ENCODE measurements around the gene NISCH. TPM values are rescaled to one million over a fixed set of nuclear protein-coding genes. Genes with fewer than 3 reads are reported as not detected.

The NISCH gene
- total RNA-seq, 3 donors from 2014 or later: 67.7 to 119 (median 108) TPM

DNA sequence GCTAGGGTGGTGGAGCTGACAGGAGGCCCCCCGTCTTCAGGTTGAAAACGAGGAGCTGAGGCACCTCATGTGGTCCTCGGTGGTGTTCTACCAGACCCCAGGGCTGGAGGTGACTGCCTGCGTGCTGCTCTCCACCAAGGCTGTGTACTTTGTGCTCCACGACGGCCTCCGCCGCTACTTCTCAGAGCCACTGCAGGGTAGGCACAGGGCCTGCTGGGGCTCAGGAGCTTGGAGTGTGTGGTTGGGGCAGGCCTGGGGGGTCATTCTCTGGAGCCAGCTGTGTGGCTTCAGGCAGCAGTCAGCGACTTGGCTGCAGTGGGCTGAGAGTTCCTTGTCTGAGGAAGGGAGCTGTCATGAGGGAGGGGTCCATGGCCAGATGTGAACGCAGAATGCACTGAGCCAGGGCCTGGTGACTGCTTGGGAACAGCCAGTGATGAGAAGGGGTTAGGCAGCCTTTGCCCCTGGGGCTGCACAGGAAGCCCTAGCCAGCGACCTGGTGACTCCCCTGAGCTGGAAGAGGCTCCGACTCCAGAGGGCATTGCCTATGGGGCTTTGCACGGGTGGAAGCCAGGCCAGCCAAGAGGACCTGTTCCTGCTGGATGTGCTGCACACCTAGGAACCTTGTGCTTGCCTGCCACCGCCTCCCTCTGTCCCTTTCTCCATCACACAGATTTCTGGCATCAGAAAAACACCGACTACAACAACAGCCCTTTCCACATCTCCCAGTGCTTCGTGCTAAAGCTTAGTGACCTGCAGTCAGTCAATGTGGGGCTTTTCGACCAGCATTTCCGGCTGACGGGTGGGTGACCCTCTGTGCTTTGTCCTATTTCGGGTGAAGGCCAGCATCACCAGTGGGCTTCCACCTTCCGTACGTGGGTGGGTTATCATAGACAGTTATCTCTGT is 34.9 kb downstream of the NISCH start:
- TF ChIP-seq, protein P1, sequence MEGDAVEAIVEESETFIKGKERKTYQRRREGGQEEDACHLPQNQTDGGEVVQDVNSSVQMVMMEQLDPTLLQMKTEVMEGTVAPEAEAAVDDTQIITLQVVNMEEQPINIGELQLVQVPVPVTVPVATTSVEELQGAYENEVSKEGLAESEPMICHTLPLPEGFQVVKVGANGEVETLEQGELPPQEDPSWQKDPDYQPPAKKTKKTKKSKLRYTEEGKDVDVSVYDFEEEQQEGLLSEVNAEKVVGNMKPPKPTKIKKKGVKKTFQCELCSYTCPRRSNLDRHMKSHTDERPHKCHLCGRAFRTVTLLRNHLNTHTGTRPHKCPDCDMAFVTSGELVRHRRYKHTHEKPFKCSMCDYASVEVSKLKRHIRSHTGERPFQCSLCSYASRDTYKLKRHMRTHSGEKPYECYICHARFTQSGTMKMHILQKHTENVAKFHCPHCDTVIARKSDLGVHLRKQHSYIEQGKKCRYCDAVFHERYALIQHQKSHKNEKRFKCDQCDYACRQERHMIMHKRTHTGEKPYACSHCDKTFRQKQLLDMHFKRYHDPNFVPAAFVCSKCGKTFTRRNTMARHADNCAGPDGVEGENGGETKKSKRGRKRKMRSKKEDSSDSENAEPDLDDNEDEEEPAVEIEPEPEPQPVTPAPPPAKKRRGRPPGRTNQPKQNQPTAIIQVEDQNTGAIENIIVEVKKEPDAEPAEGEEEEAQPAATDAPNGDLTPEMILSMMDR (IDR thresholded peaks at IDR 0.05): no peak
- TF ChIP-seq POLR2A (IDR thresholded peaks at IDR 0.05) (no peak), POLR2AphosphoS5 (IDR thresholded peaks at IDR 0.05) (no peak)
- Histone ChIP-seq H3K4me1 (peaks cover 0 to under 1% of the 10 kb centered on the region in 2 donors), H3K36me3 (peaks cover 15% of the 10 kb centered on the region), H3K27me3 (no peaks in the 10 kb centered on the region), H3K27ac (peak overlapping the region; percentile 62 to 85), H3K9me3 (no peaks in the 10 kb centered on the region), H3K4me3 (peak overlapping the region in 1 of 3 donors; percentile 15)
- DNase-seq (ENCODE audit: low spot score in 2 of 2): no peak
- intact Hi-C loops (cut with DNase I; ENCODE audit: low total_unique reads): no loop called here

DNA sequence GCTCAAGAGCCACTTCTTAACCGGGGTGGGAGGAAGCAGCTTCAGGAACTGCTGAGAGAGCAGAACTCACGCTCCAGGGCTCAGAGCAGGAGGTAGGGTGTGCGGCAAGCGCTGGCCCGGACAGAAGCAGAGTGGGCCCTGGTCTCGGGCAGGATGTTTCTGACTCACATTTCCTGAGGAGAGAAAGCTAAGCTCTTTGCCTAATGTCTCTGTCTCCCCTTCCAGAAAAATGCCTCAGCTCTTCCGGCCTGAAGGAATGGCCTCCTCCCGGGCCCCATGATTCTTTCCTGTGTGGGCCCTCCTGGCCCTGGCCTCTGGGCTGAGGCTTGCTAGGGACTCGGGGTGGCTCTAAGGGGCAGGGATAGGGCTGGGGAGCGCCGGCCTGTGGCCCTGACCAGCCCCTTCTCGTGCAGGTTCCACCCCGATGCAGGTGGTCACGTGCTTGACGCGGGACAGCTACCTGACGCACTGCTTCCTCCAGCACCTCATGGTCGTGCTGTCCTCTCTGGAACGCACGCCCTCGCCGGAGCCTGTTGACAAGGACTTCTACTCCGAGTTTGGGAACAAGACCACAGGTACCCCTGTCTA is 35.6 kb downstream of the NISCH start:
- H3K9me3 ChIP-seq: no peaks in the 10 kb centered on the region
- H3K36me3 ChIP-seq: peaks cover 15% of the 10 kb centered on the region
- H3K4me3 ChIP-seq: peak overlapping the region in 1 of 3 donors; percentile 15
- peak overlapping the region; percentile 62 to 85 for H3K27ac ChIP-seq
- TF ChIP-seq POLR2A (IDR thresholded peaks at IDR 0.05): no peak
- TF ChIP-seq POLR2AphosphoS5 (IDR thresholded peaks at IDR 0.05): no peak
- TF ChIP-seq, protein P1 (IDR thresholded peaks at IDR 0.05): no peak
- no peaks in the 10 kb centered on the region for H3K27me3 ChIP-seq
- no peak for DNase-seq (ENCODE audit: low spot score in 2 of 2)
- intact Hi-C loops (cut with DNase I; ENCODE audit: low total_unique reads): no loop called here
- no peaks in the 10 kb centered on the region for H3K4me1 ChIP-seq

DNA sequence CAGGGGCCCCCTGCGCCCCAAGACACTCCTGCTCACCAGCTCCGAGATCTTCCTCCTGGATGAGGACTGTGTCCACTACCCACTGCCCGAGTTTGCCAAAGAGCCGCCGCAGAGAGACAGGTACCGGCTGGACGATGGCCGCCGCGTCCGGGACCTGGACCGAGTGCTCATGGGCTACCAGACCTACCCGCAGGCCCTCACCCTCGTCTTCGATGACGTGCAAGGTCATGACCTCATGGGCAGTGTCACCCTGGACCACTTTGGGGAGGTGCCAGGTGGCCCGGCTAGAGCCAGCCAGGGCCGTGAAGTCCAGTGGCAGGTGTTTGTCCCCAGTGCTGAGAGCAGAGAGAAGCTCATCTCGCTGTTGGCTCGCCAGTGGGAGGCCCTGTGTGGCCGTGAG is 36.7 kb downstream of the NISCH start:
- H3K27ac ChIP-seq: peak overlapping the region in 1 of 2 donors; percentile 85
- TF ChIP-seq POLR2AphosphoS5 (IDR thresholded peaks at IDR 0.05) (no peak), POLR2A (IDR thresholded peaks at IDR 0.05) (no peak)
- TF ChIP-seq, protein P1 (IDR thresholded peaks at IDR 0.05): no peak
- H3K36me3 ChIP-seq: peaks cover 15% of the 10 kb centered on the region

DNA sequence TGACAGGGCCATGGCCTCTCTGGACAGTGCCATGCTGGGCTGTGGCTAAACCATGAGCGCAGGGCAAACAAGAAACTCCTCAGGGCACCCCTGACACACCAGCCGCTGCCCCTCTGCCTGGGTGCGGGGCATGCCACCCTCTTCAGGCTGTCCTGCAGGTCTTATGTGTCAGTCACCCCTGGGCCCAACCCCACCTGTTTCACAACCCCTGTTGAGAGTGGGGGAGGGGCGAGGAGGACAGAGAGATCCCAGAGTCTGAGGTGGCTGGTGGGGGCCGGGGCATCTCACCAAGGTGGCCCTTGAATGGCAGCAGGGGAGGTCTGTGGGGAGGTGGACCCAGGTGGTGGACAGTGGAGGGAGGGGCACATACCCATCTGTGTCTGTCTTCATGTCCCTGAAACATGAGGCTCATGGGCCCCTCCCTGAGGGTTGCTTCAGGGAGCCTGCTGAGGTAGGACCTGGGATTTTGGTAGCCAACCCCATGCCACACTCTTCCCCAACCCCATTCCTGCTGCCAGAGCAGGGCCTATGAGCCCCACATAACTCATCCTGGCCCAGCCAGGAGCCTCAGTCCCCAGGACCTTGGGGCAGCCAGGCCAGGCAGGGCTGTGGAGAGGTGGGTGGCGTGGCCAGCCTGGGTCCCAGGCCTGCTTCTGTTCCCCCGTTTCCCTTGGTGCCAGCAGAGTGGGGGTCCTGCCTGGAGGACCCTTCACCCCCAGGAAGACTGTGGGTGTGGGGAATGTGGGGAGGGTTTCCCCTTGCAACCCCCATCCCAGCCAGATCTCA is 38.0 kb downstream of the NISCH start:
- peaks cover 9% of the 10 kb centered on the region for H3K36me3 ChIP-seq
- intact Hi-C loops (cut with DNase I; ENCODE audit: low total_unique reads): no loop called here
- H3K27ac ChIP-seq: peak overlapping the region in 1 of 2 donors; percentile 85
- no peak overlapping the region for H3K4me3 ChIP-seq
- no peak for DNase-seq (ENCODE audit: low spot score in 2 of 2)
- TF ChIP-seq, protein P1 (IDR thresholded peaks at IDR 0.05): no peak
- no peak for TF ChIP-seq POLR2A (IDR thresholded peaks at IDR 0.05)
- no peak for TF ChIP-seq POLR2AphosphoS5 (IDR thresholded peaks at IDR 0.05)
- no peaks in the 10 kb centered on the region for H3K4me1 ChIP-seq
- H3K9me3 ChIP-seq: no peaks in the 10 kb centered on the region
- no peaks in the 10 kb centered on the region for H3K27me3 ChIP-seq

More for the DNA sequence above, 36.7 kb downstream of the NISCH start:
- no peak for DNase-seq (ENCODE audit: low spot score in 2 of 2)
- Histone ChIP-seq H3K4me3 (no peak overlapping the region), H3K4me1 (no peaks in the 10 kb centered on the region), H3K27me3 (no peaks in the 10 kb centered on the region), H3K9me3 (no peaks in the 10 kb centered on the region)
- intact Hi-C loops (cut with DNase I; ENCODE audit: low total_unique reads): no loop called here

Measured in breast epithelium (tissue), 4 donors.